ENCODE measurements around the gene SAP30L.

Gene SAP30L

DNA sequence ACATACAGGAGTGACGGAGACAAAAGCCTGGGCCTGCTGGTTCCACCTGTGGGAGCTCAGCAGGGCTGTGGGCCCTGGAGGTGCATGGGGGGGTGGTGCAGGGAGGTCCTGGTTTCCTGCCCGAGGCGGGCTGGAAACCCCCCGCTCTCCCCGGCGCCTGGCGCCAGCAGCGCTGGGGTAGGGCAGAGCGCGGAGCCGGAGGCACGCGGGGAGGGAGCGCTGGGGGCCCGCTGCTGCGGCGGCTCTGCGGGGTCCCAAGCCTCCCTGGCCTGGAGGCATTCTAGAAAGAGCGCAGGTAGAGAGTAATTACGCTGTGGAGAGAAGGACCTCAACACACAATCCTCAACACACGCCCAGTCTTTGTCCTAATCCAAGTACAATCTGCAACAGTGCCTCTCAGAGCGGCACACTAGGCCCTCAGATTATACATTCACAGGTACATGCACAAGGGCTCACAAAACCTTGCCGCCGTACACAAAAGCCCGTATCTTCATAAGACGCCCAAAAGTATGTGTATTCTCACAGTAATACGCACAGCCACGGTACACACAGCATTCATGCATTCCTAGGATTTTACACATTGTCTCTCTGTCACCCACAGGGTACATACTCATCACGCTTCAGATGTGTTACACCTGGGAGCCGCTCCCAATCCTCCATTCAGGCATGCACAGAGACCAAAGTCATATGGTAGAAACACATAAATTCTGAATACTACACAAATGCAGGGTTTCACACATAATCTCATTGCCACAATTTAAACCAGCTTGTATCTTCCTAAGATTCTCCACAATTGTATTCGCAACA, 34.4 kb downstream of the SAP30L start:
- TF ChIP-seq, protein P1, sequence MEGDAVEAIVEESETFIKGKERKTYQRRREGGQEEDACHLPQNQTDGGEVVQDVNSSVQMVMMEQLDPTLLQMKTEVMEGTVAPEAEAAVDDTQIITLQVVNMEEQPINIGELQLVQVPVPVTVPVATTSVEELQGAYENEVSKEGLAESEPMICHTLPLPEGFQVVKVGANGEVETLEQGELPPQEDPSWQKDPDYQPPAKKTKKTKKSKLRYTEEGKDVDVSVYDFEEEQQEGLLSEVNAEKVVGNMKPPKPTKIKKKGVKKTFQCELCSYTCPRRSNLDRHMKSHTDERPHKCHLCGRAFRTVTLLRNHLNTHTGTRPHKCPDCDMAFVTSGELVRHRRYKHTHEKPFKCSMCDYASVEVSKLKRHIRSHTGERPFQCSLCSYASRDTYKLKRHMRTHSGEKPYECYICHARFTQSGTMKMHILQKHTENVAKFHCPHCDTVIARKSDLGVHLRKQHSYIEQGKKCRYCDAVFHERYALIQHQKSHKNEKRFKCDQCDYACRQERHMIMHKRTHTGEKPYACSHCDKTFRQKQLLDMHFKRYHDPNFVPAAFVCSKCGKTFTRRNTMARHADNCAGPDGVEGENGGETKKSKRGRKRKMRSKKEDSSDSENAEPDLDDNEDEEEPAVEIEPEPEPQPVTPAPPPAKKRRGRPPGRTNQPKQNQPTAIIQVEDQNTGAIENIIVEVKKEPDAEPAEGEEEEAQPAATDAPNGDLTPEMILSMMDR (IDR thresholded peaks at IDR 0.05; ENCODE audit: control extremely low read depth, extremely low read depth, low read depth, missing control alignments): no peak
- peak; percentile 38 for DNase-seq (ENCODE audit: extremely low spot score)
- CTCF ChIA-PET: no interaction called here
- POLR2A ChIA-PET: no interaction called here

DNA sequence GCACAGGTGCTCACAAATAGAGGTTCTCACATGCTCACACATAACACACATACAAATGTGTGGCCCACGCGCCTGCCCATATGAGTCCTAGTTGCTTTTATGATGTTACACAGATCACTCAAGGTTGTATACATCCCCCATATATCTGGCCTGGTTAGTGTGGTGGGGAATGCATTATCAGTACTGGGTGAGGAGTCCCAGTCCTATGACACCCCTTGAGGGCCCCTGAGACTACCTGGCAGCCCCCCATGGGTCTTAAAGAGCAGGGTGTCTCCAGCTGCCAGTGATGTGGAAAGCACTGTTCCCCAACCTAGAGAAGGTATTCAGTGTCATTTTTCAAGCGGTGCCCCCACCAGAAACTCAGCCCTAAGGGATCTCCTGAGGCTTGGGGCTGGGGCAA, 35.0 kb downstream of the SAP30L start:
- ChIA-PET POLR2A (no interaction called here), CTCF (interaction anchor here (4.3 kb wide), 1 partner anchor 13 kb away, joined by 36 read pairs; no protein-coding TSS in a partner anchor)
- DNase-seq (ENCODE audit: extremely low spot score): no peak
- TF ChIP-seq, protein P1 (IDR thresholded peaks at IDR 0.05; ENCODE audit: control extremely low read depth, extremely low read depth, low read depth, missing control alignments): no peak

- POLR2A ChIA-PET: no interaction called here
- DNase-seq (ENCODE audit: extremely low spot score): no peak
- TF ChIP-seq, protein P1 (IDR thresholded peaks at IDR 0.05; ENCODE audit: control extremely low read depth, extremely low read depth, low read depth, missing control alignments): no peak
- CTCF ChIA-PET: interaction anchor here (4.3 kb wide), 1 partner anchor 14 kb away, joined by 36 read pairs; no protein-coding TSS in a partner anchor
Observed at GRCh38 chr5:154481584-154482381, 36.0 kb downstream of the SAP30L start.

DNA sequence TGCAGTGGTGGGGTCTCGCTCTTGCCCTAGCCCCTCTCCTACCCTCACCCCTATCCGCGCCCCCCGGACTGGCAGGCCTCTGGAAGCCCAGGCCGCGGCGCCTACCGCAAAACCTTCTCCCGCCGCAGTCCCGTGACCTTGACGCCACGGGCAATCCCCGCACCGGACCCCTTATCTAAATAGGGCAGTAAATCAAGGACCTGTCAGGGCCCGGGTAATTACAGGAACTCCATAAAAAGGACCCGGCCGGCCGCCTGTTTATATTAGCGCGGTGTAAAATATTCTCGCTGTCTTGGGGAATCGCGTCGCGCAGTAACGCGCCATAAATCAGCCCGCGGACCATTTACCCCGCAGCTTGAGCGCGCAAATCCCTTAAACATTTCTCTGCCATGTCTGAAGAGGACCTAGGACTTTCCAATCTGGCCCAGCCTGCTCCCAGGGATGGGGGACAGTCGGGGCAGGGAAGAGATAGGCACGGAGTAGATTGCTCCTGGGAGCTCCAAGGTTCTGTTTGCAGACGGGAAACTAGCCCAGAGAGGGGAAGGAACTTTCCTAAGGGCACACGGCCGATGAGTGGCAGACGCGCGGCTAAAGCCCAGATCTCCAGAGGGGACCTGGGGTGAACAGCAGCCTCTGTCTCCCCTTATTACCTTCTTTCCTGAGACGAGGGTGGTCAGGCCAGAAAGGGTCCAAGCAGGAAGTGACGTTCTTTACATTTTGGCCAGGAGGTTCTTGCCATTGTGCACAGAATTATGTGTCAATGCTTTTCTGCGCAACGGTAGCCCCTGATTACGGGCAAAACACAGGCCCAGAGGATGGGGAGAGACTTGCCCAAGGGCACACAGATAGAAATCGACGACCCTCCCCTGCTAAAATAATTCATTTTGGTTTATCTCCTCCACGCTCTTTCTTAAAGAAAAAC, 37.0 kb downstream of the SAP30L start:
- TF ChIP-seq, protein P1 (IDR thresholded peaks at IDR 0.05; ENCODE audit: control extremely low read depth, extremely low read depth, low read depth, missing control alignments): no peak
- POLR2A ChIA-PET: no interaction called here
- no peak for DNase-seq (ENCODE audit: extremely low spot score)
- CTCF ChIA-PET: interaction anchor here (2.0 to 4.3 kb wide), 2 partner anchors 15 to 20 kb away, joined by 9 to 36 read pairs; no protein-coding TSS in a partner anchor

DNA sequence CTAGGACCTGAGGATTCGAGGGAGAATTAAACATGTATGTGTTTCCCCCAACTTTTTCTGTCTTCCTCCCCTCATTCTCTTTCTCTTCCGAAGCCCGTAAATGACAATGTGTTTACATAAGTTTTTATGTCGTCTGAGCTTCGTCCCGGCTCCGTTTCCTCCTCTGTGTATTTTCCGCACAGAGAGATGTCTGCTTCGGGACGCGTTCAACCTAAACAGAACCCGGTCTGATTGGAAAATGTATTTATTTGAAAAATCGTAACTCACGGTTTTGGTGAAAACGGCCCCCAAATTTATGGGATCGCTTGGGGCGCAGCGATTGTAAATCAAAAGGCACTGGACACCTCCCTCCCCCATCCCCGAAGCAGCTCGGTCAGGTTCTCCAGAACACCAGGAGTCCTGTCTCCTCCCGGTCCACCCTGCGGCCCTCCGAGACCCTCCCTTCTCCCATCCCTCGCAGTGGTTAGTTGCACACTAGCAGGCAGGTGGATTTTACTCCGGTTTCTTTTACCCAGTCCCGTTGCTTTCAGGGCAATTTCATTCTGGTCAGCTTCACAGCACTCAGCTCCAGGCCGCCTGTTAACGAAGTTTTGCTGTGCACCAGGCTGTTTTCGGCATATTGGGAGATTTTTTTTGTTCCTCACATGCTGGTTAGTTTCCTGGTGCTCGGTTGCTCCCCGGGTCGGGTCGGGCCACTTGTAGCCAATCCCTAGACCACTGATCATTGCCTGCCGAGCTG, 38.0 kb downstream of the SAP30L start:
- POLR2A ChIA-PET: no interaction called here
- no peak for DNase-seq (ENCODE audit: extremely low spot score)
- CTCF ChIA-PET: interaction anchor here (0.9 to 4.3 kb wide), 4 partner anchors 12 to 127 kb away, joined by 3 to 36 read pairs (median 6); no protein-coding TSS in a partner anchor
- TF ChIP-seq, protein P1 (IDR thresholded peaks at IDR 0.05; ENCODE audit: control extremely low read depth, extremely low read depth, low read depth, missing control alignments): no peak
